Uterus (tissue), 2 donors: ENCODE measurements around the gene UTP14C.

Experiments
- CTCF ChIP-seq, 4 experiments: fragments of 200-600 bp in 2 of 4; fragments of 450-650 bp in 2 of 4; sonication (generic) in 2 of 4; IDR thresholded peaks; one replicate each; pipeline ENCODE4 v1.5.1; 2016 to 2019; ENCODE audit warnings: antibody characterized with exemption in 4 of 4, mild to moderate bottlenecking in 2 of 4, moderate library complexity in 1 of 4
- POLR2A ChIP-seq, 2 donors: fragments of 450-650 bp; IDR thresholded peaks; one replicate each; pipeline ENCODE4 v1.6.1; 2016; ENCODE audit warnings: antibody characterized with exemption in 2 of 2, mild to moderate bottlenecking in 1 of 2, moderate library complexity in 1 of 2

DNA sequence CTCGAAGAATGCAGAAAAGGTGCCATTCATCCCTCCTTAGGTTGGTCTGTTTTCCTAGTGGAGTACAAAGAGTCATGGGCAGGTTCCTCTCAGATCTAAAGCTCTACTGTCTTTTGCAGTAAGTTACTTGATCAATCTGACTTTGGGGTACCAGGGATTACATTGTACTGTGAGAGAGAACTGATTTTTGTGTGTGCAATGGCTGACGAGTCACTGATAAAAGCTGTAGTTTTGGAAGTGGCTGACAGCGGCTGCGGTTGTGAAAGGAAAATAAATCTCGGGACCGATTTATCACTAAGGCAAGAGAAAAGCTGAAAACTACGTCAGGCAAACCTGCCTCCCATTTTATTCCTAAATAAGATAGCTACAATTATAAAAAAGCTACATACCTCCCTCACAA, 26.9 kb downstream of the UTP14C start:
- TF ChIP-seq CTCF (IDR thresholded peaks at IDR 0.05) (no peak), POLR2A (IDR thresholded peaks at IDR 0.05) (no peak)
